NB4 (cell line): ENCODE data around the gene RANBP1.

Source experiments
- DNase-seq: peaks from one replicate; pipeline ENCODE4 v3.0.0; 2010; ENCODE audit warnings: low read depth
- H3K4me3 ChIP-seq: one replicate; pipeline ENCODE4 v1.5.1; 2011; ENCODE audit warnings: mild to moderate bottlenecking, low read depth, low read length, moderate library complexity
- CTCF ChIP-seq: IDR thresholded peaks from one replicate; pipeline ENCODE4 v1.5.1; 2012; ENCODE audit warnings: low read depth, low read length
- MAX ChIP-seq: IDR thresholded peaks from 2 replicates; pipeline ENCODE4 v1.6.1; 2011; ENCODE audit warnings: low read depth, low read length
- MYC ChIP-seq: IDR thresholded peaks from 2 replicates; pipeline ENCODE4 v1.6.1; 2011; ENCODE audit warnings: low read depth, low read length
- POLR2A ChIP-seq: IDR thresholded peaks from 2 replicates; pipeline ENCODE4 v1.6.1; 2011; ENCODE audit warnings: mild to moderate bottlenecking; ENCODE audit not compliant: insufficient read length; ENCODE audit errors: extremely low read depth

RANBP1 gene

GRCh38 chr22:20138417-20138738 lies 22.5 kb downstream of the RANBP1 start:
- TF ChIP-seq POLR2A (no peak), MAX (no peak), CTCF (no peak), MYC (no peak)
- no peak overlapping the region for H3K4me3 ChIP-seq
- no peak for DNase-seq

GRCh38 chr22:20138868-20139267 lies 23.0 kb downstream of the RANBP1 start:
- no peak for DNase-seq
- H3K4me3 ChIP-seq, result no peak overlapping the region
- TF ChIP-seq POLR2A, result no peak
- TF ChIP-seq MYC, result no peak
- no peak for TF ChIP-seq CTCF
- TF ChIP-seq MAX, result no peak

GRCh38 chr22:20139391-20140106 lies 23.6 kb downstream of the RANBP1 start:
- TF ChIP-seq POLR2A (no peak), MAX (no peak)
- H3K4me3 ChIP-seq, result no peak overlapping the region
- no peak for DNase-seq

GRCh38 chr22:20140107-20140445 lies 24.2 kb downstream of the RANBP1 start:
- no peak overlapping the region for H3K4me3 ChIP-seq
- no peak for TF ChIP-seq MAX
- no peak for TF ChIP-seq CTCF
- TF ChIP-seq MYC, result no peak
- no peak for TF ChIP-seq POLR2A

GRCh38 chr22:20140521-20140964 lies 24.6 kb downstream of the RANBP1 start:
- no peak for TF ChIP-seq MYC
- TF ChIP-seq CTCF, result no peak
- no peak for TF ChIP-seq POLR2A
- TF ChIP-seq MAX, result no peak
- no peak overlapping the region for H3K4me3 ChIP-seq

More at GRCh38 chr22:20140107-20140445, 24.2 kb downstream of the RANBP1 start:
- DNase-seq, result no peak

GRCh38 chr22:20141186-20142077 lies 25.5 kb downstream of the RANBP1 start:
- no peak overlapping the region for H3K4me3 ChIP-seq
- TF ChIP-seq CTCF, result no peak
- no peak for TF ChIP-seq MYC
- TF ChIP-seq MAX, result no peak
- TF ChIP-seq POLR2A, result no peak
- DNase-seq, result no peak

More at GRCh38 chr22:20140521-20140964, 24.6 kb downstream of the RANBP1 start:
- DNase-seq, result no peak
